ENCODE measurements around the gene CHRNB2. TPM values are rescaled to one million over a fixed set of nuclear protein-coding genes. Genes with fewer than 3 reads are reported as not detected.

Gene CHRNB2
- polyA plus RNA-seq, 1 donor from 2014 or later = 15.5 TPM

- TF ChIP-seq EP300 (conservative IDR thresholded peaks at IDR 0.05; ENCODE audit: poor library complexity, severe bottlenecking) = no peak
- TF ChIP-seq POLR2AphosphoS5 (IDR thresholded peaks at IDR 0.05) = no peak
- H3K9me3 ChIP-seq (ENCODE audit: low read length) = no peaks in the 10 kb centered on the region
- H3K79me2 ChIP-seq (replicated peaks; ENCODE audit: insufficient read depth, low read length) = peaks cover 33% of the 10 kb centered on the region
- no peaks in the 10 kb centered on the region for H4K20me1 ChIP-seq (ENCODE audit: insufficient read depth)
- no peak overlapping the region for H2AFZ ChIP-seq (ENCODE audit: low read depth, low read length)
- peaks cover 3% of the 10 kb centered on the region for H3F3A ChIP-seq (ENCODE audit: insufficient read depth, low read length, poor library complexity, severe bottlenecking)
- no peak overlapping the region for H3K4me3 ChIP-seq (ENCODE audit: low read length)
- H3K27ac ChIP-seq (ENCODE audit: low read length) = no peak overlapping the region
- H3K9me2 ChIP-seq (ENCODE audit: insufficient read depth, low read length) = no peaks in the 10 kb centered on the region
- no peak overlapping the region for H3K4me2 ChIP-seq (ENCODE audit: low read length)
- H3K9ac ChIP-seq (ENCODE audit: low read length) = no peak overlapping the region
- H3K36me3 ChIP-seq (ENCODE audit: insufficient read depth, low read length) = no peaks in the 10 kb centered on the region
- H3K27me3 ChIP-seq (ENCODE audit: insufficient read depth, low read depth, low read length) = peaks cover 4% of the 10 kb centered on the region
Observed at GRCh38 chr1:154629061-154629674, 61.6 kb downstream of the CHRNB2 start.

Other genes starting within 250 kb of the CHRNB2 start
- not detected in 2 replicates for gene AQP10, start 246.7 kb upstream of the CHRNB2 start, polyA plus RNA-seq
- gene ATP8B2, start 242.3 kb upstream of the CHRNB2 start, polyA plus RNA-seq = 71.3 and 86.9 TPM in 2 replicates
- not detected in 2 replicates for gene IL6R, start 162.4 kb upstream of the CHRNB2 start, polyA plus RNA-seq
- not detected in 2 replicates for gene TDRD10, start 65.6 kb upstream of the CHRNB2 start, polyA plus RNA-seq
- 0.04 TPM in 1 of 2 replicates, not detected in the other for gene SHE, start 65.4 kb upstream of the CHRNB2 start, polyA plus RNA-seq
- 61.1 and 103 TPM in 2 replicates for gene UBE2Q1, start 9.1 kb upstream of the CHRNB2 start, polyA plus RNA-seq
- gene ADAR, start 40.4 kb downstream of the CHRNB2 start, polyA plus RNA-seq = 51.4 and 59.3 TPM in 2 replicates

All from neural cell (in vitro differentiated cells).